RWPE1 (cell line): ENCODE data around the gene NPL.

Source experiments
- CTCF ChIA-PET: fragments of 350-600 bp; sonication (Branson Sonifier 250); formaldehyde crosslinking; extraction: SDS; loops from one replicate; lab custom pipeline; 2021; lab: Yijun Ruan, JAX
- POLR2A ChIA-PET: fragments of 400-600 bp; formaldehyde crosslinking; extraction: SDS; loops from one replicate; lab custom pipeline; 2020; ENCODE audit warnings: antibody characterized with exemption; ENCODE audit not compliant: low non-redundant PET; lab: Yijun Ruan, JAX
- DNase-seq: peaks from one replicate; pipeline ENCODE4 v3.0.0; 2012; ENCODE audit warnings: low spot score
- H3K27ac ChIP-seq: fragments of 450-650 bp; 2 replicates; pipeline ENCODE4 v1.5.1; 2017
- CTCF ChIP-seq: fragments of 450-650 bp; conservative IDR thresholded peaks from 2 replicates; pipeline ENCODE4 v1.5.1; 2017; ENCODE audit warnings: low read depth, mild to moderate bottlenecking

The NPL gene

GRCh38 chr1:182754543-182755314 lies 34.8 kb upstream of the NPL start:
- ChIA-PET CTCF (no interaction called here), POLR2A (no interaction called here)
- H3K27ac ChIP-seq = no peak overlapping the region
- TF ChIP-seq CTCF = no peak
- DNase-seq = no peak

- DNase-seq = no peak
- ChIA-PET CTCF (no interaction called here), POLR2A (no interaction called here)
- no peak for TF ChIP-seq CTCF
- H3K27ac ChIP-seq = no peak overlapping the region
These were observed 33.9 kb upstream of the NPL start for GRCh38 chr1:182755632-182756031.

GRCh38 chr1:182756423-182756822 lies 33.1 kb upstream of the NPL start:
- H3K27ac ChIP-seq = no peak overlapping the region
- ChIA-PET CTCF (no interaction called here), POLR2A (no interaction called here)
- no peak for TF ChIP-seq CTCF
- DNase-seq = no peak

GRCh38 chr1:182761396-182762395 lies 27.9 kb upstream of the NPL start:
- POLR2A ChIA-PET = no interaction called here
- no peak for DNase-seq
- TF ChIP-seq CTCF = no peak
- no peak overlapping the region for H3K27ac ChIP-seq
- CTCF ChIA-PET = no interaction called here

GRCh38 chr1:182762536-182762935 lies 27.0 kb upstream of the NPL start:
- ChIA-PET POLR2A (no interaction called here), CTCF (interaction anchor here (0.7 kb wide), 1 partner anchor 514 kb away, joined by 3 read pairs; no protein-coding TSS in a partner anchor)
- DNase-seq = no peak
- no peak for TF ChIP-seq CTCF
- H3K27ac ChIP-seq = no peak overlapping the region

GRCh38 chr1:182764029-182764727 lies 25.4 kb upstream of the NPL start:
- no peak for DNase-seq
- no peak overlapping the region for H3K27ac ChIP-seq
- CTCF ChIA-PET = interaction anchor here (0.6 kb wide), 1 partner anchor 119 kb away, joined by 4 read pairs; no protein-coding TSS in a partner anchor
- POLR2A ChIA-PET = no interaction called here
- TF ChIP-seq CTCF = no peak
